Measurements from ENCODE around the gene CTNNA2.

Gene CTNNA2

DNA sequence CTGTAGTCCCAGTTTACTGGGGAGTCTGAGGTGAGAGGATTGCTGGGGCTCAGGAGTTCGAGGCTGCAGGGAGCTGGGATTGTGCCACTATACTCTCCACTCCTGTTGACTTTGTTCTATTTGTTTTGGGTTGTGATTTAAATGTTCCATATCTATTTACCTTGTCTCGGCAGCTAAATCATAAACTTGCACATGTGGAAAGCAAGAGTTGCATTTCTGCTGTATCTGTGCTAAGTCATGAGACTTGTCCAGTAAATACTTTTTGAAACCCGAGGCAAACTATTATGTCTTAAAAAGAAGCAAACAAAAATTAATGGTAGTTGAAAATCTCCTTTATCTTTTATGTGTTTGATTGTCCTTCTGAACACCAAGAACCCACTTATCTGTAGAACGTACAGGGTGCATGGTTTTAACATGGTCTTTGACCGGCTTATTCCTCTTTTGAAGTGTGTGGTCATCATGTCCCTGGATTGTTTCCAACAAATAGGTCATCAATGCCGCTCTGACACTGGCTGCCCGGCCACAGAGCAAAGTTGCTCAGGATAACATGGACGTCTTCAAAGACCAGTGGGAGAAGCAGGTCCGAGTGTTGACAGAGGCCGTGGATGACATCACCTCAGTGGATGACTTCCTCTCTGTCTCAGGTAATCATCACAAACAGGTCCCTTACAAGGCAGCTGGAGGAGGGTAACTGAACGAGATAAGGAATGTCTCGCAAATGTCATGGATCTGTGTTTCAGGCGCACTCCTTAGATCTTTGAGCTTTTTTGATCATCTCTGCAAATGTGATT, 1032.8 kb downstream of the CTNNA2 start:
- DNase-seq (ENCODE audit: low read depth, low spot score): no peak

DNA sequence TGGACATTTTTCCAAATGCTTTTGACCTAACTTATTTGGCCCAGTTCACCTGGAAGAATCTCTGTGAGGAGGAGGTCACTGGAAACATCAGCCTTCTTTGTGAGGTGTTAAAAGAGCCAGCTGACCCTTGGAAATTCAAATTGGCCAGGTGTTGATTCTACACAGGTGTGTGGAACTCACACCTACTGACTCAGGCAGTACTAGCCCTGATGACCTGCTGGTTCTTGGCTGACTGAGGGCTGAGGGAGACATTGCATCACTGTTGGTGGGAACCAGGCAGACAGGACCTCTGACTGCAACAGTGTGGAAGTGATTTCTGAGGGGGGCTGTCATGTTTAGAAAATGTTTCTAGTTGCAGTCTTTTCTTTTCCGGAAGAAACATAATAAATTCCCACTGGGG, 1033.9 kb downstream of the CTNNA2 start:
- DNase-seq (ENCODE audit: low read depth, low spot score): peak; percentile 42

DNA sequence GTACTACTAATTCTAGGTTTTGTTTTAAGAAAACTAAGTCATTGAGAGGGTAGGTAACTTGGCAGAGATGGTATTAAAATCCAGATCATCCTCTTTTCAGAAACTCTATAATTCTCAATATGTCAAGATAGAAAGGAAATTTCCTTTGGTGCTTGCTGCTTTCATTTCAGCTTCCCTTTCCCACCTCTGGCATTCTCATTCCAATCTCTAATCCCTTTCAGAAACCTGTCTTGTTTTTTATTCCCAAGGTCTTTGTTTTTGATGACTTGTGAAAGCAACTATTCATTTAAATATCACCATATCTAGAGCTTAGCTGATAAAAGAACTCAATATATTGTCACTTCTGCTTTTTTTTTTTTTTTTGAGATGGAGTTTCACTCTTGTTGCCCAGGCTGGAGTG, 1034.5 kb downstream of the CTNNA2 start:
- DNase-seq (ENCODE audit: low read depth, low spot score): no peak

DNA sequence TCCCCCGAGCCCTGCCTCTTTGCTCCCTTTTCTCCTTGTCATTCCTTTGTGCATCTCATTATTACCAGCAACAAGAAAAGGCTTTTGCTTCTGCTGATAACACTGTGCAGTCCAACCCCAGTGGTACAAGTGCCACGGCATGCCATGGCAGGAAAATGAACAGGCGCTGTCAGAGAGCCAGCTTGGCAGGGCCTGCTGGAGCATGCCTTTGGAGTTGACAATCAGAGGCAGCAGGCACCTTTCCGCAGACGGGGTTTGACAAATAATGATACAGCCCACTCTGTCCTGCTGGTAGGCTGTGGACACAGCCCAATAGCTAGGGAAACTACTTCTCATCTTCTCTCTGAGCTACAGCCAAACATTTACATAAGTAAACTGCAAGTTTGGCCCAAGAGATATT, 1035.6 kb downstream of the CTNNA2 start:
- DNase-seq (ENCODE audit: low read depth, low spot score): no peak

DNA sequence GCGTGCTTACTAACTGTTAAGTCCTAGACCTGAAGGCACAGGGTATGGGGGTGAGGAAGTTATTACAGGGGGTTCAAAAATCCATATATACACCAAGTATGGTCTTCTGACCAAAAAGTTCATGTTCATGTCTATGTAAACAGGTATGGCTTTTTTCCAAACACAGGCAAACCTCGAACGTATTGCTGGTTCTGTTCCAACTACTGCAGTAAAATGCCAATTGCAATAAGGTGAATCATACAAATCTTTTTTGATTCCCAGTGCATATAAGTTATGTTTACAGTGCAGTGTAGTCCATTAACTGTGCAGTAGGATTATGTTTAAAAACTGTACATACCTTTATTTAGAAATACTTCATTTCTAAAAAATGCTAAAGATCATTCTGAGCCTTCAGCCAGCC, 1037.0 kb downstream of the CTNNA2 start:
- DNase-seq (ENCODE audit: low read depth, low spot score): no peak

DNA sequence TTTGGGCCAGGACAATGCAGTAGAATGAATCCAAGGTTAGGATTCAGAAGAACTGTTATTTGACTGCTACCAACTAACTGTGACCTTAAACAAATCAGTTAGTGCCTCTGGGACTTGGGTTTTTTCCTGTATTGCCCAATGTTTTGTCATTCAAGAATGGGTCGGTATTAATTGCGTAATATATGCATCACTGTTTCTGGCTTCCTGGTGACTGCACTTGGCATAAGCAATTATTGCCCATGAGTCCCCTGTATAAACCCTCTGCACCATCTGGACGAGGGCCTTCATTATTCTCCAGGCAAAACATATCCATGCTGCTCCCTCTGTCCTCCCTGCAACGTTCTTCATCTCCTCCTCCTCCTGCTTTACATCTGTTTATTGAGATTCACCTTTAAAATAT, 1047.5 kb downstream of the CTNNA2 start:
- no peak for DNase-seq (ENCODE audit: low read depth, low spot score)

DNA sequence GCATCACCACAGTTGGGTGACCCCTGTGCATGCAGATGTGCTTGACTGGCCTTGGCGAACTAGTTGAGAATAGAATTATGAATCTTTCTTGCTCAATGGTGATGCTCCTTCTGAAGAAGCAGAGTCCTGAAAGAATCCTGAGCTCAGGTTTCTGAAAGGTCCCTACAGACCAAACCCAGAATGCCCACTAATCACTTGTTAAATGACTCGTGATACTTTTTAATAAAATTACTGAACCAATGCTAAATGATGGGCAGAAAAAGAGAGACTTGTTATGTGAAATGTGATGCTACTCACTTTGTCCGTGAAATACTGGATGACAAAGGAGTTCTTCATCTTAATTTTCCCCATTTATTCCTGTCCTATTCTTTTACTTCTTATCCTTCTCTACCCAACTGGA, 1055.2 kb downstream of the CTNNA2 start:
- no peak for DNase-seq (ENCODE audit: low read depth, low spot score)

DNA sequence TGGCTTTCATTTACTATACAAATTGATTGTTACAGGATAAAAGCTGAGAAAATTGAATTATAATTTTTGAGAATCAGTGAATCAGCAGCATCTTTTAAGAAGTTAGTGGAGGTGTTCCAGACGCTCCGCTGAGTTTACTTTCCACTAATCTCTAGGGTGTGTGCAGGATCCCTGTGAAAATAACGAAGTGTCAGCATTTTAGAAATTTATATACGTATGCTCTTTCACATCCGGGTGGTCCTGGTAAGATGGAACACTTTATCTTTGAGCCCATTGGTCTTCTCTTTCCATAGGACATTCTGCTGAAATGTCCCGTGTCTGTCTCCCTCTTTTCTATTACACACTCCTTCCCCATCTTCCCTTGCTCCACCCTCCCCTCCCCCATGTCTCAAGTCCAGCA, 1060.3 kb downstream of the CTNNA2 start:
- no peak for DNase-seq (ENCODE audit: low read depth, low spot score)

DNA sequence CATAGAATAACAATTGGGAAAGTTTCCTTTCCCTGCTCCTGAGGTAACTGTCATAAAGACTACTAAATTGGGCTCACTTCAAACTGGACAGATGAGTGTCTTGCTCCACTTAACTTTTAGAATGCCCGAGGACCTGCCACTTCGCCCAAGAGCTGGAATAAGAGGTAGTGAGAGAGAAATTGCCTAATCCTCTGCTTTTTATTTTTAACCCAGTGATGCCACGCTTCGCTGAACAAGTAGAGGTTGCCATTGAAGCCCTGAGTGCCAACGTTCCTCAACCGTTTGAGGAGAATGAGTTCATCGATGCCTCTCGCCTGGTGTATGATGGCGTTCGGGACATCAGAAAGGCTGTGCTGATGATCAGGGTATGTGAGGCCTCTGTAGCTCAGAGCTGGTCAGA, 1061.1 kb downstream of the CTNNA2 start:
- DNase-seq (ENCODE audit: low read depth, low spot score): no peak

DNA sequence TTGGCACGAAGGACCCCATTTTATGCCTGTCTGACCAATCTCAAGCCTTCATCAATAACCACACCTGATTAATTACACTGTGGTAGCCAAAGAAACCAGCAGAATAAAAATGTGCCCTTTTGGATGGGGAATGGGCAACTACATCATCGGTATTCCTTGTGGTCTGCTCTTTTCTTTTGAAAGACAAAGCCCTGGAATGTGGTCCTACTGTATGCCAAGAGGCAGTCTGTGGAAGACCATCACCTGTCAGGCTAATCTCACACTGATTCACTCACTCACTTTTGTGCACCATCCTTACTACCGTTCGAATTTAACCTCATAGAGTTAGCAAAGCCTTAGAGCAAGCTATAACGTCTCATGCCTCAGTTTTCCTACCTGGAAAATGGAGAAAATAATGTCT, 1066.9 kb downstream of the CTNNA2 start:
- DNase-seq (ENCODE audit: low read depth, low spot score): peak; percentile 9

DNA sequence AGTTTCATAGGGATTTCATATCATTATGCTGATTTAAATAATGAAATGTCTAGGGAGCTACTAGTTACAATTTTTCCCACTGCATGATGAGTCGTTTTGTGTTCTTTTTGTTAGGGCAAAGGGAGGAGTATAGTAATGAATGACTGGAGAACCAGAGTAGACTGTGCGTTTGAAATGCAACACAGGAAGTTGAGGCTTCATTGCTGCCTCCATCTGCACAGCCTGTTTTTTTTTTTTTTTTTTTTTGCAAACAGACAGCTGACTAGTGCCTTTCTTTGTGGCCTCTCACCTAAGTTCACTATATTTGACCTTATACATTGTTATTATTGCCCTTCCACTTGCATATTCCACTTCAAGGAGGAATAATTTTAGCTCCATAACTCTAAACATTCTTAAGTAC, 1078.4 kb downstream of the CTNNA2 start:
- no peak for DNase-seq (ENCODE audit: low read depth, low spot score)

DNA sequence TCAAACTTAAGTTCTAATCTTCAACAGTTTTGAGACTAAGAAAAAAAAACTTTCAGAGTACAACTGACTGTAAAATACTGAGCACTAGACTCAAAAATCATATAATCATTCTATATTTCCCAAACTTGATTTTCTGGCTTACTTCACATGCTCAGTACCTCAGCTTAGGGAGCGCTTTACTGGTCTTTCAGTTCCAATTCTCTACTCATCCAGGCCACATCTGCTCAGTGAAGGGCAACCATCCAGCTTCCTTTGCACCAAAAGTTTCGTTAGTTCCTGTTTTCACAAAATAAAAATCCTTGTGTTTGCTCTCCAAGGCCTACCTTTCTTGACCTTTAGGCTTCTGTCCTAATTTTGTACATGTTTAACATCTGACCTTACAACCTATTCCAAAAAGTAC, 1079.3 kb downstream of the CTNNA2 start:
- DNase-seq (ENCODE audit: low read depth, low spot score): no peak

DNA sequence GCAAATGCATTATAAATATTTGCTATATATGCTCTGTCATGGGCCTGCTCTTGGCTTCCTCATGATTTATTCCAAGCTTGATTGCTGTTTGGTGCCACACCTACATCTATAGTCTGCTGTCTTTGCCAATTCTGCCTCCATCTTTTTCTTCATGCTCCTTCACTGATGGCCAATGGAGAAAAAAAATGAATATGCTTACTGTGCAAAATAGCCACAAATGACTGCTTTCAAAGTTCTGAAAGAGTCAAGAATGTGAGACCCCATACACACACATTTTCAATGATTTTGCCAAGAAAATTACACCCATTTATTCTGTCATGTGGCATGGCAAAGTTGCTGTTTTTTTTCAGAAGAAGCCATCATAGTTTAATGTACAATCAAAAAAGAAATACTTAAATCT, 1097.3 kb downstream of the CTNNA2 start:
- DNase-seq (ENCODE audit: low read depth, low spot score): no peak

DNA sequence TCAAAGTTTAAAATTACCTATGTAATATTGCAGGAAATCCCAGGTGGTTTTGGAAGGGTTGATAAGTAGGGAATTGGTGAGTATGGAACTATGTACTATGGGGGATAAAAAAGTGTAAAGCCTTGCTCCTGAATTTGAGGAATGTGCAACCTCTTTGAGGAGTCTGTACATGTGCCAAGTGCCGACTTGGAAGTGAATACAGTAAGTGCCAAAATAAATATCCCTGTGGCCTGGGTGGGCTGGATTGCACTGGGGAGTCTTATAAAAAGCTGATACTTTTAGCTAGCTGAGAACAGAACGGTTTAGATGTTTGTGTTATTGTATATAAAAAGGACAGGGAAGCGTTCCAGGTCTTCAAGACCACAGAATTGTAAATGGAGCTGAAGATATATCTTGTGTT, 1108.8 kb downstream of the CTNNA2 start:
- no peak for DNase-seq (ENCODE audit: low read depth, low spot score)

DNA sequence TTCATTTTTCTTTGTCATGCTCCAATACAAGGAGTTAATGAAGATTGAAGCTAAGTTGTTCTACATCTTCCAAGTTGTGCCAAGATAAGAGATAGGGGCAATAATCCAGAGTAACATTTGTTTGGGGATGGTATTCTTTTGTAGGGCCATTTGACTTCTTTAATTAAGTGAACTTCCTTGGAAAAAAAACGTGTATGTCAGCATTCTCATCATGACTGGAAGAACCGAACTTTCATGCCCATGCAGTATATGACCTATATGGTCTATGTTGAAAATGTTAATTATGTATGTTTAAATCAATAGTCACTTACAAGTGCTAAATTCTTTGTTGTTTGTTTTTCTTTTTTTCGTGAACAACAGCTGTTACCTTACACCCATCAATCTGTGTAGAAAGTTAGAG, 1111.2 kb downstream of the CTNNA2 start:
- no peak for DNase-seq (ENCODE audit: low read depth, low spot score)

DNA sequence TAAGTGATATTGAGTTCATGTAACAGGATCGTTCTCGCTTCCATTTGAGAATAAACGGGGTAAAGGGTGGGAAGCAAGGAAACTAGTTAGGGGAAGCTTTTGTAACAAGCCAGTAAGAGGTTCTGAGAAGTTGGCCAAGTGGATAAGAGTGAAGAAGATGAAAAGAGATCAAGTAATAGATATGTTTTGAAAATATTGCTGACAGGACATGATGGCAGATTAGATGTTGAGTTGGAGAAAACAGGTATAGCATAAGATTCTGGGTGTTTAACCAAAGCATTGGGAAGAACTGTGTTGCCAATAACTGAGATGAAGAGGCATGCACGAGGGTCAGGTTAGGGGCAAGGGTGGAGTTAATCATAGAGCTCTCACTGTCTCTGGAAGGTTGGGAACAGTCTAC, 1121.7 kb downstream of the CTNNA2 start:
- no peak for DNase-seq (ENCODE audit: low read depth, low spot score)

DNA sequence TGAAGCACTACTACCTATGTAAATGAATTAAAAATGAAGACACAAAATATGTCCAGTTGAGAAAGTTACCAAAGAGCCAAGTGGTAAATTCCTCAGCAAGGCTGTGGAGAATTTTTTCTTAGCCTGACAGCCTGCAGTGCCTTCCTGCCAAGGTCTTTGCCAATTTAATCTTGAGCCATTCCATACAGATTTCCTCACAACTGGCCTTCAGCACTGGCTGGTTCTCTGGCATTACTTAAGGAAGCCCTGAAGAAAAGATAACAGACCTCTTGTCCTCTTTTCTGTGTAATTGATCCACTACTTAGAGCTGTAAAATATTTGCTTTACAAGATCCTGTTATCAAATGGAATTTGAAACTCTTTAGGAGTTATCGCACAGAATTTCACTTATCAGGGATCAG, 1125.9 kb downstream of the CTNNA2 start:
- no peak for DNase-seq (ENCODE audit: low read depth, low spot score)

DNA sequence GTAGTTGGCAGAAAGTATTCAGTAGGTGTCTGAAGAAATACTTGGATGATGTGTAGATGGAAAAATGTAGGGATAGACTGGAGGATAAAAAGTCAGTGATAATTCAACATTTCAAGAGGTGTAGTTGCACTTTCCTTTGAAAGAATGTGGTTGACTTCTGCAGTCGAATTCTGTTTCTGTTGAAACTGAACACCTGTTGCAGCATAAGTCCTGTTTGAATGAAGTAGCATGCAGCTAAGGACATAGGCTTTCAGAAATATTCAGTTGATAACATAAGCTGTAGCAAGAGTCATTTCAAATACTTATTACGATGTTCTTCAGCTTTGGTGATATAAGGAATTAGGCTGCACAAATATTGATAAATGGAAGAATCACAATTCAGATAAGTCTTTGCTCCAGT, 1129.6 kb downstream of the CTNNA2 start:
- DNase-seq (ENCODE audit: low read depth, low spot score): no peak

DNA sequence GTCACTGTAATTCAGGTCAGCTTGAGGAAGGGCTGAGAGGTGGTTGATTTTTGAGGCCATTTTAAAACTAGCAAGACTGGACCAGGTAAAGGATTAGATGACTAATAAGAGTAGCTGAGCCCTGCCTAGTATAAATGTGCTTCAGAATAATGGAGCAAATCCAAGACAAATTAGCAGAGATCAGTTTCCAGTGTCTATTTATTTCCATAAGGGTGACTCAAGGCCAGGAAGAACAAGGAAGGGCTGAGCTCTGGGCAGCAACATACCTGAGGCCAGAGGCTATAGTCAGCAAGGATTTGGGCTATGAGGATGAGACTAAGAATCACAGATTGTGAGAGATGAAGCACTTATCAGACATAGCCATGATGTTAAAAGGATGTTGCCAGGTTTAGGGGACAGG, 1130.7 kb downstream of the CTNNA2 start:
- no peak for DNase-seq (ENCODE audit: low read depth, low spot score)

DNA sequence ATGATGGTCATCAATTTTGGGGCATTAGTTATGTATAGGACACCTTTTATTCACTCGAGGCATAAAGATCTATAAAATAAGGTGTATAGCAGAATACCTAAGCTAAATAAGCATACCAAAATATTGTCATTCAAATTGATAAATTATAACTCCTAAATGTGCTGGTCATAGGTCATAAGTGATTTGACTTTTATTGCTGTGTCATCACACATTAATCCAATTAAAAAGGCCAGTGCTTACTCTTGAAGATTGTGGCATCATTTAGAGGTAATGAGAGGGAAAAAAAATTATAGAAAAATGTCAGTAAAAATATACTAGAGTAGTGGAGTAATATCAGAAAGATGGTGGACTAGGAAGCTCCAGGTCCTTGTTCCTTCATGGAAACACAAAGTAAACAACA, 1138.6 kb downstream of the CTNNA2 start:
- no peak for DNase-seq (ENCODE audit: low read depth, low spot score)

DNA sequence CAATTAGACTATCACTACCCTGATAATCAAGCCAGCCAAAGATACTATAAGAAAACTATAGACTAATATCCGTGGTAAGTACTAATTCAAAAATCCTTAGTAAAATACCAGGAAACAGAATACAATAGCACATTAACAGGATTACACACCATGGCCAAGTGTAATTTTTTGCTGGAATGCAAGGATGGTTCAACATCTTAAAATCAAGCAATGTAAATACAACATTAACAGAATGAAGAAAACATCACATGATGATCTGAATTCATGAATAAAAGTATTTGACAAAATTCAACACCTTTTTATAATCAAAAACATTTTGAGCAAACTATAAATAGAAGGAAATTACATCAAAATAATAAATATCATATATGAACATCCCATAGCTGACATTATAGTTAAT, 1142.4 kb downstream of the CTNNA2 start:
- no peak for DNase-seq (ENCODE audit: low read depth, low spot score)

DNA sequence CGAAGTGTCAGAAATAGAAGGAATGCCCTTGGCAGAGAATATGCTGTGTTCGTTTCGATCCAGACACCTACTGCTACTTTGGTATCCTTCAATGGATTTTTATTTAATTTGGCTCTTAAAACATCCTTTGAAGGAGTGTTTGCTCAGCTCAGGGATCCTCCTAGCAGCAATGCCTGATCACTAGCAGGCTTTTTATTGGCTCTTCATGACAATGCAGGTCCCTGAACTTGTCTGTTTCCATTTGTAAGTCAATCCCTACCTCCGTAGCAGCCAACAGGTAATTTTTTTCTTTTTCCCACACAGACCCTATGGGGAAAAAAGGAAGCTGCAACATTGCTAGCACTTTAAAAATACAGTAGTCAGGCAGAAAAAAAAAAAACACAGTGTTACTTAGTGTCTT, 1157.9 kb downstream of the CTNNA2 start:
- no peak for DNase-seq (ENCODE audit: low read depth, low spot score)

DNA sequence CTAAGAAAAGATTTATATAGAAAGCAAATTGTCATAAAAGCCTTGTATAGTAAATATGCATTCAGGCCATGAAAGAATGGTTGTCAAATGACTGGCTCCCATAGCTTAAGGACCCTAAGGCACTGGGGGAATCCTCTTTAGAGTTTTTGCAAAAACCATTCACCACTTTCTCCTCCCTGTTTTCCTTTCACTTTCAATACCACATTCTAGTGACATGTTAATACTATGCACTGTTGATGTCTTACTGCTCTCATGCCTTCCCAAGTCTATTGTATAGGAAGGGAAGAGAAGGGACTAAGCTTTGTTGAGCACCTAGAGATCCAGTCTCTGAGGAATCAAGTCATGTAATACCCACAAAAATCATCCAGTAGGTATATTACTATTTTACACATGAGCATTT, 1174.7 kb downstream of the CTNNA2 start:
- DNase-seq (ENCODE audit: low read depth, low spot score): no peak

DNA sequence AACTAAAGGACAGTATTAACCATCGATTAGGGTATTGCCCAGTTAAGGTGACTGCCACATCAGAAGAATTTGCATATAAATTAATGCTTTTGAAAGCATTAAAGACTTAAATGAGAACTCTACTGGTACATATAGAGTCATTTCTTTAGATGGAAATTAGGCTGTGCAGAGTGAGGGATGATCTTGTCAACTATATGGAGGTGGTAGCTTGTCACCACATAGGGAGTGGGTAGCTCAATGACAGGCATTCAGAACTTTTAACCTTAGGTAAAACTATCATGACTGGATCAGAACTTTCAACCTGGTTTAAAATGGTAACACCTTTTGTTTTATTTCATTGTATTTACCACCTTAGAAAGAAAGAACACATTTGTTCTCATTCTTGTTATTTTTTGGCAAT, 1176.3 kb downstream of the CTNNA2 start:
- no peak for DNase-seq (ENCODE audit: low read depth, low spot score)
